Left renal pelvis (tissue), 4 donors: Measurements from ENCODE around the gene TST. TPM values are rescaled to one million over a fixed set of nuclear protein-coding genes. Genes with fewer than 3 reads are reported as not detected.

Experiments
- polyA plus RNA-seq, 4 donors: library from polyadenylated mRNA; unstranded; fragments of 120-200 nt; gene quantifications; one replicate each; pipeline ENCODE4 v1.2.1, GENCODE V29; 2013; ENCODE audit not compliant: insufficient read length in 4 of 4

Gene TST
- polyA plus RNA-seq, 4 donors: 13.0 to 64.4 (median 37.9) TPM

Other genes starting within 250 kb of the TST start
- gene IFT27, start 243.3 kb downstream of the TST start, polyA plus RNA-seq: 10 to 100 TPM; 38.4 to 60.8 (median 52.9) TPM
- 10 to 100 TPM in 2 of 4 donors, 1 to 10 TPM in 2; 3.9 to 12.3 (median 7.7) TPM for gene PVALB, start 202.4 kb downstream of the TST start, polyA plus RNA-seq
- 1 to 10 TPM; 1.5 to 6.0 (median 2.1) TPM for gene NCF4, start 158.4 kb downstream of the TST start, polyA plus RNA-seq
- 1 to 10 TPM; 2.3 to 3.1 (median 2.8) TPM for gene CSF2RB, start 105.8 kb downstream of the TST start, polyA plus RNA-seq
- 10 to 100 TPM; 33.3 to 75.5 (median 46.1) TPM for gene MPST, start 295 bp upstream of the TST start, polyA plus RNA-seq
- 10 to 100 TPM; 24.7 to 33.6 (median 25.4) TPM for gene KCTD17, start 32.3 kb upstream of the TST start, polyA plus RNA-seq
- gene TMPRSS6, start 90.3 kb upstream of the TST start, polyA plus RNA-seq: under 1 TPM; 0.16 to 0.50 (median 0.26) TPM
- gene IL2RB, start 130.5 kb upstream of the TST start, polyA plus RNA-seq: 1 to 10 TPM in 2 of 4 donors, under 1 TPM in 2; 0.79 to 1.4 (median 1.1) TPM
- 10 to 100 TPM; 26.1 to 52.3 (median 30.9) TPM for gene C1QTNF6, start 168.8 kb upstream of the TST start, polyA plus RNA-seq
- gene SSTR3, start 193.0 kb upstream of the TST start, polyA plus RNA-seq: under 1 TPM; 0.55 to 0.98 (median 0.79) TPM
- gene RAC2, start 224.8 kb upstream of the TST start, polyA plus RNA-seq: 10 to 100 TPM in 1 of 4 donors, 1 to 10 TPM in 3; 6.2 to 13.6 (median 8.1) TPM